Thymus (tissue), 11 donors: ENCODE measurements around the gene LCNL1. TPM values are rescaled to one million over a fixed set of nuclear protein-coding genes. Genes with fewer than 3 reads are reported as not detected.
A peak's percentile ranks its signal among the peaks of the same experiment; 100 is the strongest.

ENCODE experiments used
- DNase-seq, 9 donors: peaks; one replicate each; pipeline ENCODE4 v3.0.0-alpha.2; 2013; ENCODE audit warnings: low spot score in 9 of 9, low read depth in 6 of 9, missing footprints in 1 of 9
- H3K27ac ChIP-seq, 2 donors: one replicate each; pipeline ENCODE4 v1.5.1; 2013; ENCODE audit warnings: control low read depth in 1 of 2, low read depth in 1 of 2, low read length in 1 of 2, mild to moderate bottlenecking in 1 of 2, moderate library complexity in 1 of 2
- H3K27me3 ChIP-seq, 2 donors: one replicate each; pipeline ENCODE4 v1.5.1; 2013; ENCODE audit warnings: low read length in 1 of 2; ENCODE audit not compliant: control insufficient read depth in 2 of 2, insufficient read depth in 1 of 2
- H3K36me3 ChIP-seq, 2 donors: one replicate each; pipeline ENCODE4 v1.5.1; 2013; ENCODE audit warnings: low read length in 1 of 2, mild to moderate bottlenecking in 1 of 2, moderate library complexity in 1 of 2; ENCODE audit not compliant: control insufficient read depth in 2 of 2, insufficient read depth in 2 of 2
- H3K4me1 ChIP-seq, 2 donors: one replicate each; pipeline ENCODE4 v1.5.1; 2013; ENCODE audit warnings: low read length in 2 of 2; ENCODE audit not compliant: control insufficient read depth in 2 of 2, insufficient read depth in 2 of 2
- H3K4me3 ChIP-seq, 2 donors: one replicate each; pipeline ENCODE4 v1.5.1; 2013; ENCODE audit warnings: low read length in 2 of 2, control low read depth in 1 of 2, mild to moderate bottlenecking in 1 of 2
- H3K9me3 ChIP-seq, 2 donors: one replicate each; pipeline ENCODE4 v1.5.1; 2013; ENCODE audit warnings: low read length in 1 of 2, mild to moderate bottlenecking in 1 of 2; ENCODE audit not compliant: control insufficient read depth in 2 of 2, insufficient read depth in 1 of 2
- WGBS: extraction: QIAGEN DNeasy Blood & Tissue Kit; methylation state at CpG from one replicate; pipeline ENCODE4 v1.1.7; 2013; 5-methylcytosine and 5-hydroxymethylcytosine counted together
- polyA plus RNA-seq: library from polyadenylated mRNA; stranded (reverse); fragments of 200-250 nt; gene quantifications from one replicate; pipeline ENCODE4 v1.2.3, GENCODE V29; 2013
- total RNA-seq: library from RNA; stranded (reverse); fragments of 120-200 nt; gene quantifications from one replicate; pipeline ENCODE4 v1.2.4, GENCODE V29; 2013
- donor health status: healthy.

Gene LCNL1
- total and polyA plus RNA-seq, 2 donors: 0.19 to 5.0 TPM

DNA sequence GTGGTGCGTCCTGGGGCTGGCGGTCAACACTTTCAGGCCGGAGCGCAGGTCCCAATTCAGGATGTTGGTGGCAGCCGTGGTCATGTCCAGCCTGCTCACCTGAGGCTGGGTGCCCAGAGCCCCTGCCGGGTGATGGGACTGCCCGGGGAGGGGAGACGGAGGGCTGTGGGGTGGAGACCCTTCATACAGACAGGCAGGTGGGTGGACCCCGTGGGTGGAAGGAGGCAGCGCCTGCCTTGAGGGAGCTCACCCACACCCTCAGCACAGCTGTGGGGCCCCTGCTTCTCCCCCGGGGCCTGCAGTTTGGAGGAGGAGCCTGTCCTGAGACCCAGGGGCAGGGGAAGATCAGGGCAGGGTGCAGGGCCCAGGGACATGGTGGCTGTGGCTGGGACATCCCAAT is 12.4 kb upstream of the LCNL1 start:
- DNase-seq: no peak
- Histone ChIP-seq H3K27ac (no peak overlapping the region), H3K36me3 (no peaks in the 10 kb centered on the region), H3K27me3 (peaks cover 2 to 18% of the 10 kb centered on the region in 2 donors), H3K4me3 (no peak overlapping the region), H3K9me3 (no peaks in the 10 kb centered on the region), H3K4me1 (peaks cover 8 to 23% of the 10 kb centered on the region in 2 donors)
- WGBS: 80% methylated on average over 11 of the region's 11 CpGs

- no peaks in the 10 kb centered on the region for H3K36me3 ChIP-seq
- H3K27ac ChIP-seq: no peak overlapping the region
- peaks cover 0 to 16% of the 10 kb centered on the region in 2 donors for H3K4me1 ChIP-seq
- no peak overlapping the region for H3K4me3 ChIP-seq
- 94% methylated on average over 14 of the region's 14 CpGs for WGBS
- H3K27me3 ChIP-seq: peaks cover 3 to 28% of the 10 kb centered on the region in 2 donors
- no peak for DNase-seq
- H3K9me3 ChIP-seq: no peaks in the 10 kb centered on the region
Measured at GRCh38 chr9:136971746-136972145, 11.0 kb upstream of the LCNL1 start.

DNA sequence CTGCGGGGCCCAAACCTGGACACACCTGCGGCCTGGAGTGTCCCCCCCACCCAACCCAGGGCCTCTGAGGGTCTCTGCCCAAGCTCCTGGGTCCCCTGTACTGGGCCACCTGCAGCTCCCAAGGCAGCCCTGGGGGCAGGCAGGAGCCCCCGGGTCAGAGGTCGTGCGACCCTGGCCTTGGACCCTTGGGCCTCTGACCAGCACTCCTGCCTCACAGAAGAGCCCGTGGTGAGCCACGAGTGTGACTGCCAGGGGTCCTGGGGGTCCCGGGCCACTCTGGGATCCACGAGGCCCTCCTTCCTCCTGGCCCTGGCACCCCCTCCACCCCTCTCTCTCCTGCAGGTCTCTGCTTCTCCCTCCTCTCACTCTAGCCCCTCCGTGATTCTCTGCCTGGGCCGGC is 10.5 kb upstream of the LCNL1 start:
- no peak overlapping the region for H3K27ac ChIP-seq
- H3K36me3 ChIP-seq: no peaks in the 10 kb centered on the region
- peaks cover 8 to 34% of the 10 kb centered on the region in 2 donors for H3K27me3 ChIP-seq
- no peak overlapping the region for H3K4me3 ChIP-seq
- H3K4me1 ChIP-seq: peaks cover 0 to 16% of the 10 kb centered on the region in 2 donors
- 95% methylated on average over 11 of the region's 11 CpGs for WGBS
- no peaks in the 10 kb centered on the region for H3K9me3 ChIP-seq
- DNase-seq: no peak

DNA sequence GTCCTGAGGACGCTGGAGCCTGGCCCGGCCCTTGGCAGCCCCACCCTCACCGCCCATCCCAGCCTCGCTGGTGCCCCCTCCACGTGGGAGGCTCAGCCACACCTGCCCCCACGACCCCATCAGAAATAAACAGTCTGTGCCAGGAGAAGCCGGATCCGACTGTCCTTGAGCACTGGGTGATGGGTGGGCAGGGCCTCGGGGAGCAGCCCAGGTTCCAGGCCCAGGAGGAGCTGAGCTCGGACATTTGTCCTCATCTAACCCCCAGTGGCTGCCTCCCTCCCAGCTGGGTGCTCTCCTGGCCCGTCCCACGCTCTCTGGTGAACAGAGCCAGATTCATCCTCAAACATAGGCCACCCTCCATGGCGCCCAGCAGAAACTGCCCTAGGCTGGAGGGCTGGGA is 10.1 kb upstream of the LCNL1 start:
- peaks cover 0 to 18% of the 10 kb centered on the region in 2 donors for H3K4me1 ChIP-seq
- WGBS: 88% methylated on average over 13 of the region's 13 CpGs
- H3K27me3 ChIP-seq: peaks cover 11 to 38% of the 10 kb centered on the region in 2 donors
- no peaks in the 10 kb centered on the region for H3K9me3 ChIP-seq
- H3K27ac ChIP-seq: no peak overlapping the region
- DNase-seq: no peak
- no peak overlapping the region for H3K4me3 ChIP-seq
- H3K36me3 ChIP-seq: no peaks in the 10 kb centered on the region

DNA sequence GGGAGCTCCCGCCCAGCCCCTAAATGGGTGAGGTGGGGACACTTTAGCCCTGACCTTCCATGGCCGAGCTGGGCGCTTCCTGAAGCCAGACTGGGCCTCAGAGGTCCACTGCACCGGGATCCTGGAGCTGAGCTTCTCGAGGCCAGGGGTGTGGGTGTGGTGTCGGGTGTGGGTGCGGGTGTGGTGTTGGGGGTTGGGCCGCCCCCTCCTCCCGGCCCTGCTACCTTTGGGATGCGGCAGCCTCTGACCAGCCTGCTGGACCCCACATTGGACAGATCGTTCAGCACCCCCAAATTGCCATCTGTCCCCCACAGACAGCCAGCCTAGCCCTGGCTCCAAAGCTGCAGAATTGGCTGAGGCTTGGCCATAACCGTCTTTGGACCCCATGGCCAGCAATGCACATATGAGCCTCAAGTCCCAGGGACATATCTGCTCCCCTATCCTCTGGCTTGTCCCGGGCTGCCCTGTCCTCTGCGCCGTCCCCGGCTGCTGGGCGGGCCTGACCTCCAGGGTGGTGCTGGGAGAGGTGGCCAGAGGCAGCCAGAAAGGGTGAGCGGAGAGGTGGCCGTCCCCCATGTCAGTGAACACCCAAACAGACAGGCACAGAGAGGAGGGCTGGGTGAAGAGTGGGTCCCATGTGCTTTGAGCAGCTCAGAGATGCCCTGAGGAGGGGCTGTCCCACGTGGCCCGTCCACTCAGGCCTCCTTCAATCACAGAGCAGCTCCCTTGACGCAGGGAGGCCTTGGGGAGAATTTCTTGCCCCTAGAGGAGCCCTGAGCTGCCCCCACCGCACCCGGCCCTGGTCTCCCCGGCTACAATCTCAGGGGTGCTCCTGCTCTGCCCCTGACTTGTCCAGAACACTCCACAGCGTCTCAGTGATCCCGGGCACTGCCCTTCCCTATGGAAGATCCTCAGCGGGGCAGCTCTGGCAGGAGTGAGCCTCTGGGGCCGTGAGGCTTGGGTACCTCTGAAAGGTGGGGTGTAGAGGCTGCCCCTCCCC is 8.9 kb upstream of the LCNL1 start:
- Histone ChIP-seq H3K4me3 (no peak overlapping the region), H3K27ac (no peak overlapping the region), H3K4me1 (peaks cover 3 to 19% of the 10 kb centered on the region in 2 donors), H3K27me3 (peaks cover 11 to 46% of the 10 kb centered on the region in 2 donors), H3K36me3 (no peaks in the 10 kb centered on the region), H3K9me3 (no peaks in the 10 kb centered on the region)
- DNase-seq: no peak
- WGBS: 96% methylated on average over 29 of the region's 29 CpGs

- Histone ChIP-seq H3K9me3 (no peaks in the 10 kb centered on the region), H3K4me3 (no peak overlapping the region), H3K27ac (no peak overlapping the region), H3K36me3 (no peaks in the 10 kb centered on the region), H3K27me3 (peaks cover 11 to 57% of the 10 kb centered on the region in 2 donors), H3K4me1 (peaks cover 3 to 17% of the 10 kb centered on the region in 2 donors)
- no peak for DNase-seq
- 59% methylated on average over 15 of the region's 15 CpGs for WGBS
Measured at GRCh38 chr9:136974817-136975535, 7.8 kb upstream of the LCNL1 start.

DNA sequence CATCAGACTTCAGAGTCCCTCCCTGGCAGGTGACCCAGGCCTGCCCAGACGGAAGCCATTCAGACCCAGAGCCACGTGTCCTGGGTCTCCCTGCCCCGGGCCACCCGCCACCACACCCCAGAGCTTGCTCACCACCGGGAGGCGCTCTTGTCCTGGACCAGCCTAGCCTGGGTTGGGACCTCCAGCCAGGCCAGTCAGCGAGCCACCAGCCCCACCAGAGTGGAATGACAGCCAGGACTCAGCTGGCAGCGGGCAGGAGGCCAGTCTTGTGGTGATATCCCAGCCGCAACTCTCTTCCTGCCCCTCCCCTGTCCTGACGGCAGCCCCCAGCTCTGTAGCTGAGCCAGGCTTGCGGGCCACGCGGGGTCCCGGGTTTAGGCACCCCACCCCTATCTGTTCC is 7.1 kb upstream of the LCNL1 start:
- Histone ChIP-seq H3K27ac (no peak overlapping the region), H3K9me3 (no peaks in the 10 kb centered on the region), H3K27me3 (peaks cover 11 to 63% of the 10 kb centered on the region in 2 donors), H3K36me3 (no peaks in the 10 kb centered on the region), H3K4me3 (no peak overlapping the region), H3K4me1 (peaks cover 3 to 11% of the 10 kb centered on the region in 2 donors)
- no peak for DNase-seq
- 20% methylated on average over 14 of the region's 14 CpGs for WGBS

- peaks cover 3 to 6% of the 10 kb centered on the region in 2 donors for H3K4me1 ChIP-seq
- peak within 1 kb of the TSS in 1 of 2 donors; percentile 9 for H3K27ac ChIP-seq
- no peak for DNase-seq
- H3K27me3 ChIP-seq: peaks cover 9 to 78% of the 10 kb centered on the region in 2 donors
- H3K36me3 ChIP-seq: no peaks in the 10 kb centered on the region
- no peaks in the 10 kb centered on the region for H3K9me3 ChIP-seq
- 92% methylated on average over 10 of the region's 10 CpGs for WGBS
- peak within 1 kb of the TSS; percentile 3 to 40 for H3K4me3 ChIP-seq
Measured at GRCh38 chr9:136977223-136977622, 5.6 kb upstream of the LCNL1 start, which contains the start of gene PTGDS. Gene PTGDS (plus strand): TSS chr9:136977504. CDS start chr9:136977579, 75 bp downstream.

DNA sequence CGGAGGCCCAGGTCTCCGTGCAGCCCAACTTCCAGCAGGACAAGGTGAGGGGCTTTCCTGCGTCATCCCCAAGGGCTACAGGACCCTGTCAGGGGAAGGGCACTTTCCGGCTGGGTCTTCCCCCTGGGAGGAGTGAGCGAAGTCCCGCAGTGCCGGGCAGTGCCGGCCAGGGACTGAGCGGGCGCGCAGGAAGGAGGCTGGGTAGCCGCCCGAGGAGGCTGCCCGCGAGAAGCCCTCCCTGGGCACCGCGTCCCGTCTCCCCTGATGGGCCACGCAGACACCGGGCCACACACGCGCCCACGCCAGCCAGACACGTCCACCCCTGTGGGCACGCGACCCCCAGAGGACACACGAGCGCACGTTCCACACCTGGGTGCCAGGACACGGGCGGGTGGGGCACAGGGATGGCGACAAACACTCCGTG is 5.1 kb upstream of the LCNL1 start:
- no peak for DNase-seq
- Histone ChIP-seq H3K27ac (no peak overlapping the region), H3K4me3 (peak overlapping the region; percentile 3 to 40), H3K9me3 (no peaks in the 10 kb centered on the region), H3K27me3 (peaks cover 9 to 82% of the 10 kb centered on the region in 2 donors), H3K4me1 (peaks cover 3 to 6% of the 10 kb centered on the region in 2 donors), H3K36me3 (no peaks in the 10 kb centered on the region)
- WGBS: 57% methylated on average over 33 of the region's 33 CpGs
